BLaER1 treated with 17β-estradiol and CSF1 and Interleukin-3, amounts not matched to agents 10 nM and 100 nM (cell line): ENCODE results near the gene OMG.

ENCODE experiments used
- H3K27ac ChIP-seq, 11 experiments: shearing (Covaris generic); formaldehyde crosslinking; 2 replicates each; pipeline ENCODE4 v1.8.1; 2022
- H3K27me3 ChIP-seq, 11 experiments: shearing (Covaris generic); formaldehyde crosslinking; 2 replicates each; pipeline ENCODE4 v1.8.1; 2022
- H3K36me3 ChIP-seq, 11 experiments: shearing (Covaris generic); formaldehyde crosslinking; 2 replicates each; pipeline ENCODE4 v1.8.1; 2022
- H3K4me1 ChIP-seq, 10 experiments: shearing (Covaris generic); formaldehyde crosslinking; 2 replicates each; pipeline ENCODE4 v1.8.1; 2022
- H3K4me2 ChIP-seq, 11 experiments: shearing (Covaris generic); formaldehyde crosslinking; 2 replicates each; pipeline ENCODE4 v1.8.1; 2022
- H3K4me3 ChIP-seq, 10 experiments: shearing (Covaris generic); formaldehyde crosslinking; 2 replicates each; pipeline ENCODE4 v1.8.1; 2022
- H3K9ac ChIP-seq, 11 experiments: shearing (Covaris generic); formaldehyde crosslinking; 2 replicates each; pipeline ENCODE4 v1.8.1; 2022
- H3K9me3 ChIP-seq, 11 experiments: shearing (Covaris generic); formaldehyde crosslinking; replicated peaks in 1 of 11; 2 replicates each; pipeline ENCODE4 v1.8.1; 2022
- H4K20me1 ChIP-seq, 11 experiments: shearing (Covaris generic); formaldehyde crosslinking; 2 replicates each; pipeline ENCODE4 v1.8.1; 2022
- Cebpa-rat ChIP-seq, 11 experiments: shearing (Covaris generic); IDR thresholded peaks; 2 replicates each; pipeline ENCODE4 v1.8.1; 2022

The OMG gene

GRCh38 chr17:31281061-31281460 lies 16.0 kb downstream of the OMG start:
- Histone ChIP-seq H3K4me2 (no peak overlapping the region), H3K27ac (no peak overlapping the region), H4K20me1 (no peaks in the 10 kb centered on the region), H3K27me3 (no peaks in the 10 kb centered on the region), H3K9ac (no peak overlapping the region), H3K4me3 (no peak overlapping the region), H3K9me3 (0 out of 22 replicates have a peak, but pooled peaks cover 0 to 5% (median 0%) of the 10 kb centered on the region in 11 experiments), H3K36me3 (peaks cover 31 to 95% (median 52%) of the 10 kb centered on the region in 11 experiments), H3K4me1 (no peaks in the 10 kb centered on the region)
- no peak for TF ChIP-seq Cebpa-rat (IDR thresholded peaks at IDR 0.05)

GRCh38 chr17:31279401-31279800 lies 17.6 kb downstream of the OMG start:
- Histone ChIP-seq H3K4me1 (peaks cover 0 to 10% (median 0%) of the 10 kb centered on the region in 10 experiments; a peak in 7 of 20 replicates), H3K4me3 (no peak overlapping the region), H3K9me3 (0 out of 22 replicates have a peak, but pooled peaks cover 0 to 5% (median 0%) of the 10 kb centered on the region in 11 experiments), H3K27ac (no peak overlapping the region), H4K20me1 (no peaks in the 10 kb centered on the region), H3K27me3 (no peaks in the 10 kb centered on the region), H3K9ac (no peak overlapping the region), H3K36me3 (peaks cover 36 to 90% (median 62%) of the 10 kb centered on the region in 11 experiments), H3K4me2 (no peak overlapping the region)
- no peak for TF ChIP-seq Cebpa-rat (IDR thresholded peaks at IDR 0.05)

DNA sequence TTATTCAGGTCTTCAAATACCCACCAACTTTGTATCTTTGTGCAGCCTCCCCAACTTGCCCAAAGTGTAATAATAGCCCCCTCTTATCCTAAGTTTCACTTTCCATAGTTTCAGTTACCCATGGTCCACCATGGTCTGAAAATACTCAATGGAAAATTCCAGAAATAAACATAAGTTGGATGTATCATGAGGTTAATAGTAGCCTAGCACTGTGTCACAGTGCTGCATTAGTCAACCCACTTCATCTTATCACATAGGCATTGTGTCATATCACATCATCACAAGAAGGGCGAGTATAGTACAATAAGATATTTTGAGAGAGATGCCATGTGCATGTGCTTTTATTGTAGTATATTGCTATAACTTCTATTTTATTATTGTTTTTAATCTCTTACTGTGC lies 21.9 kb downstream of the OMG start:
- Histone ChIP-seq H3K36me3 (peaks cover 40 to 86% (median 61%) of the 10 kb centered on the region in 11 experiments), H3K27ac (peak overlapping the region in 6 of 11 experiments; percentile 27 to 57 (median 34); a peak in 7 of 22 replicates), H3K9me3 (no peaks in the 10 kb centered on the region), H3K27me3 (no peaks in the 10 kb centered on the region), H4K20me1 (no peaks in the 10 kb centered on the region), H3K4me2 (peak overlapping the region in 2 of 11 experiments; percentile 58 to 74; a peak in 3 of 22 replicates), H3K4me3 (no peak overlapping the region), H3K4me1 (peaks cover 0 to 35% (median 0%) of the 10 kb centered on the region in 10 experiments; a peak in 8 of 20 replicates), H3K9ac (no peak overlapping the region)
- TF ChIP-seq Cebpa-rat (IDR thresholded peaks at IDR 0.05) = no peak

- H3K27me3 ChIP-seq = no peaks in the 10 kb centered on the region
- H3K27ac ChIP-seq = peak overlapping the region in 6 of 11 experiments; percentile 28 to 57 (median 34); a peak in 11 of 22 replicates
- no peak overlapping the region for H3K4me3 ChIP-seq
- peak in 2 of 11 experiments; percentile 25 to 46; a peak in 4 of 22 replicates for TF ChIP-seq Cebpa-rat (IDR thresholded peaks at IDR 0.05)
- peaks cover 46 to 88% (median 67%) of the 10 kb centered on the region in 11 experiments for H3K36me3 ChIP-seq
- no peak overlapping the region for H3K9ac ChIP-seq
- H3K4me1 ChIP-seq = peaks cover 0 to 39% (median 0%) of the 10 kb centered on the region in 10 experiments; a peak in 8 of 20 replicates
- peak overlapping the region in 6 of 11 experiments; percentile 8 to 74 (median 26); a peak in 8 of 22 replicates for H3K4me2 ChIP-seq
- H4K20me1 ChIP-seq = no peaks in the 10 kb centered on the region
- no peaks in the 10 kb centered on the region for H3K9me3 ChIP-seq
Observed at GRCh38 chr17:31274252-31274651, 22.8 kb downstream of the OMG start.

GRCh38 chr17:31273516-31273915 lies 23.5 kb downstream of the OMG start:
- Histone ChIP-seq H3K9me3 (no peaks in the 10 kb centered on the region), H4K20me1 (no peaks in the 10 kb centered on the region), H3K27me3 (no peaks in the 10 kb centered on the region), H3K36me3 (peaks cover 48 to 88% (median 71%) of the 10 kb centered on the region in 11 experiments), H3K9ac (no peak overlapping the region), H3K4me2 (peak overlapping the region in 2 of 11 experiments; percentile 51 to 74; a peak in 4 of 22 replicates), H3K4me3 (no peak overlapping the region), H3K27ac (peak overlapping the region in 4 of 11 experiments; percentile 28 to 57 (median 34); a peak in 4 of 22 replicates), H3K4me1 (peaks cover 0 to 39% (median 0%) of the 10 kb centered on the region in 10 experiments; a peak in 8 of 20 replicates)
- TF ChIP-seq Cebpa-rat (IDR thresholded peaks at IDR 0.05) = no peak

GRCh38 chr17:31272803-31273202 lies 24.2 kb downstream of the OMG start:
- no peak overlapping the region for H3K9ac ChIP-seq
- no peaks in the 10 kb centered on the region for H4K20me1 ChIP-seq
- peak overlapping the region in 2 of 11 experiments; percentile 34 to 57; a peak in 3 of 22 replicates for H3K27ac ChIP-seq
- peak overlapping the region in 3 of 11 experiments; percentile 6 to 74 (median 51); a peak in 5 of 22 replicates for H3K4me2 ChIP-seq
- no peaks in the 10 kb centered on the region for H3K27me3 ChIP-seq
- H3K9me3 ChIP-seq = no peaks in the 10 kb centered on the region
- H3K36me3 ChIP-seq = peaks cover 54 to 92% (median 76%) of the 10 kb centered on the region in 11 experiments
- no peak for TF ChIP-seq Cebpa-rat (IDR thresholded peaks at IDR 0.05)
- H3K4me1 ChIP-seq = peaks cover 0 to 39% (median 0%) of the 10 kb centered on the region in 10 experiments; a peak in 8 of 20 replicates
- H3K4me3 ChIP-seq = no peak overlapping the region

GRCh38 chr17:31272236-31272635 lies 24.8 kb downstream of the OMG start:
- Histone ChIP-seq H3K4me3 (no peak overlapping the region), H3K9ac (no peak overlapping the region), H3K27me3 (no peaks in the 10 kb centered on the region), H3K27ac (peak overlapping the region in 2 of 11 experiments; percentile 34 to 57; a peak in 2 of 22 replicates), H3K36me3 (peaks cover 54 to 92% (median 76%) of the 10 kb centered on the region in 11 experiments), H4K20me1 (no peaks in the 10 kb centered on the region), H3K9me3 (no peaks in the 10 kb centered on the region), H3K4me1 (peaks cover 0 to 39% (median 0%) of the 10 kb centered on the region in 10 experiments; a peak in 8 of 20 replicates), H3K4me2 (peak overlapping the region in 2 of 11 experiments; percentile 51 to 74; a peak in 5 of 22 replicates)
- no peak for TF ChIP-seq Cebpa-rat (IDR thresholded peaks at IDR 0.05)

GRCh38 chr17:31269578-31269983 lies 27.5 kb downstream of the OMG start:
- no peak for TF ChIP-seq Cebpa-rat (IDR thresholded peaks at IDR 0.05)
- peaks cover 0 to 31% (median 0%) of the 10 kb centered on the region in 10 experiments; a peak in 8 of 20 replicates for H3K4me1 ChIP-seq
- H3K27ac ChIP-seq = no peak overlapping the region

GRCh38 chr17:31269036-31269577 lies 27.9 kb downstream of the OMG start:
- TF ChIP-seq Cebpa-rat (IDR thresholded peaks at IDR 0.05) = no peak
- Histone ChIP-seq H3K9ac (no peak overlapping the region), H3K4me1 (peaks cover 0 to 26% (median 0%) of the 10 kb centered on the region in 10 experiments; a peak in 8 of 20 replicates), H3K36me3 (peaks cover 62 to 94% (median 80%) of the 10 kb centered on the region in 11 experiments), H3K27me3 (no peaks in the 10 kb centered on the region), H3K27ac (no peak overlapping the region), H4K20me1 (no peaks in the 10 kb centered on the region), H3K9me3 (no peaks in the 10 kb centered on the region), H3K4me3 (no peak overlapping the region), H3K4me2 (no peak overlapping the region)

More at GRCh38 chr17:31269578-31269983, 27.5 kb downstream of the OMG start:
- H3K27me3 ChIP-seq = no peaks in the 10 kb centered on the region
- no peaks in the 10 kb centered on the region for H4K20me1 ChIP-seq
- H3K4me2 ChIP-seq = no peak overlapping the region; a peak in 1 of 22 replicates
- H3K9me3 ChIP-seq = no peaks in the 10 kb centered on the region
- H3K4me3 ChIP-seq = no peak overlapping the region
- H3K9ac ChIP-seq = no peak overlapping the region
- H3K36me3 ChIP-seq = peaks cover 62 to 94% (median 81%) of the 10 kb centered on the region in 11 experiments
